Fibroblast of the conjunctiva (primary cell): ENCODE results near the gene RETSAT.
"Not testable (repeated sequence)": the region's sequence is repeated elsewhere in the genome, so short reads cannot be mapped to it uniquely, and the experiment has no call there.

Experiments
- DNase-seq: peaks from one replicate; pipeline ENCODE4 v3.0.0-alpha.2; 2010; ENCODE audit warnings: low read depth

RETSAT gene

DNA sequence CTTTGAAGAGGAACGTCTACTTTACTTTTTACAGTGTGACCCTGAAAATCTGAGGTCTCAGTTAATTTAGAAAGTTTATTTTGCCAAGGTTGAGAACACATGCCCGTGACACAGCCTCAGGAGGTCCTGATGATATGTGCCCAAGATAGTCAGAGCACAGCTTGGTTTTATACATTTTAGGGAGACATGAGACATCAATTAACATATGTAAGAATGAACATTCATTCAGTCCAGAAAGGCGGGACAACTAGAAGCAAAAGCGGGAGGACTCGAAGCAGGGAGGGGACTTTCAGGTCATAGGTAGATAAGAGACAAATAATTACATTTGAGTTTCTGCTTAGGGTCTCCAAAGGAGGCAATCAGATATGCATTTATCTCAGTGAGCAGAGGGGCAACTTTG, 23.9 kb upstream of the RETSAT start:
- DNase-seq: no peak

DNA sequence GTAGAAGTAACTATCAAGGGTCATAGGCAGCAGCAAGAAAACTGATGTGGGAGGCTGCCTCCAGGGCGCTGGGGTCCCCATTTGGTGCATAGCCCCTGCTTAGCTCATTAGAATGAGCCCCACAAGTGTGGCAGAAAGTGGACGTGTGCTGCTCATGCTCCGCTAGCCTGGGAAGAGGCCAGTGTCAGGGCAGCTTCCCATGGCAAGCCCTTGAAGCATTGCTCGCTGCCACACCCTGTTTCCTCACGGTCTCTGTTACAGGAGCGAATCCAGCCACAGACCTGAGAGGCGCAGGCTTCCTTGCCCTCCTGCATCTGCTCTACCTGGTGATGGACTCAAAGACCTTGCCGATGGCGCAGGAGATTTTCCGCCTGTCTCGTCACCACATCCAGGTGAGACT, 22.8 kb upstream of the RETSAT start:
- DNase-seq: no peak

DNA sequence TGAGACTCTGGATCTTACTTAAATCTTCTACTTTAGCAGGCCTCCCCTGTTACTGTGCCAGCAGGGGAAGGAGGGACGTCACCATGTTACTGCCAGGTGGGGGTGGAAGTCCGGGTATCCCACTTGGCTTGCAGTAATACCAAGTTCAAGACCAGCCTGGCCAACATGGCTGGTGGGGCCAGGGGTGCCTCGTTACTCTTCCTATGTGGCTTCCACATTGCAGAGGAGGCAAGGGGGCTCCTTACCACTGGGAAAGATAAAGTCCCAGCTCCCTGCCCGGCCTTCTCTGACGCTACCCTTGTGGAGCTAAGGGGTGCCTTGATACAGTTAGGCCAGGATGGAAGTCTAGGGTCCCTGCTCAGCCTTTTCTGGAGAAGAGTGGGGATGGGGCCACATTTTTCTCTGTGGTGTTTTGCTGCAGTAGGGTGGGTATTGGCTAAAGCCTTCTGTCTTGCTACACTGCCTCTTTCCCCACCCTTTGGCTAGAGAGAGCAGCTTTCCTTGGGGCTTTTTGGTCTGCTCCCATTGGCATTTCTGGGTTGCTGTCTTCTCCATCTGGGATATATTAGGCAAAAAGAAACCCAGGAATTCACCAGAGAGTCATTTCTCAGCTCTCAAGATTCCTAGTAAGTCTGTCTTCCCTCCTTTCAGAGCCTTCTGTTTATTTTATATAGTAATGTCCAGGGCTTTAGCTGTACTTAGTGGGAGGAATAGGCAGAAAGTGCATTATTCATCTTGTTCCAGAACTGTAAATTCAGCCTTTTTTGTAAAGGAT, 22.1 kb upstream of the RETSAT start:
- no peak for DNase-seq

DNA sequence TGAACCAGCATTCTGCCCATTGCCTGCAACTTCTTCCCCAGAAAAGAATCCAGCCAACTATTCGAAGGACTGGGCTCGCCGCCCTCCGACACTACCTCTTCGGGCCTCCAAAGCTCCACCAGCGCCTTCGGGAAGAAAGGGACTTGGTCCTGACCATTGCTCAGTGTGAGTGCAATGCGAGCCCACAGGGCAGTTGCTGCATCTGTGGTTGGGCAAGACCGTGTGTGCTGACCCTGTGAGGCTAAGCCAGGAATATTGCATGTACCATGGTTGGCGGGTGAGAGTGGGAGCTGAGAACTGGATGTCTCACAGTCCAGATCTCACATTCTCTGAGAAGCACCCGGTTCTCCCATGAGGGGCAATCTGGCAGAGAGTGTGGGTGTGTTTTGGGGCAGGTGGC, 16.7 kb upstream of the RETSAT start:
- DNase-seq: no peak

DNA sequence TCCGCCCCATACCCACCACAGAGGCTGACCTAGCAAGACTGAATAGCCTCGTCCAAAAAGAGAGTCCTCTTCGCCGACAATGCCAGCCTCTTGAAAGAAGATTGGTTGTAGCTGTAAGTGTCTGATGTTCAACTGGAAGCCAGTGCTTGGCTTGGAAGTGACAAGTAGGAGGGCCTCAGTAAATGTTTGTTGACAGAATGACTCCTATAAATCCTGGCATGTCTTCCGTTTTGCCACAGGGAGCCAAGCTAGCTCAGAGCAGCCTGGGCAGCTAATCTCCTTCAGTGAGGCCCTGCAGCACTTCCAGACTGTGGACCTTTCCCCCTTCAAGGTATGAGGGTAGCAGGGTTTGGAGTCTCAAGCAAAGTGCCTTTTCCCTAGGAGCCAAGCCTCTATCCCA, 15.2 kb upstream of the RETSAT start:
- no peak for DNase-seq

DNA sequence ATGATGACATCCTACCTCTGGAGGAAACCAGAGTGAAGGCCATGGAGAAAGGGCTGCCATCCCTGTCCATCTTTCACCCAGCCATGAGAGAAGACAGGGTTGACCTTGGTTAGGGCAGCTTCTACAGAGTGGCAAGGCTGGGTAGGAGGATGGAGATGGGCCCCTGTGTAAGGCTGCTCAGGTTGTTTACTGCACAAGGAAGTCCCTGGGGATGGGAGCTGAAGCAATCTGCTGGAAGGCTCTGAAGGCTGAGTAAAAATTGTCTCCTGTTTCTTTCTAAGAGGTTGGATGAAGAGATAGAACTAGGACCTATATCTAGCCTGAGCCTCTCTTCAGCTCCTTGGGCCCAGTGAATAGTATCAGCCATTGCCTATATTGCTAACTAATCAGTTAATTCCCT, 14.6 kb upstream of the RETSAT start:
- DNase-seq: no peak

DNA sequence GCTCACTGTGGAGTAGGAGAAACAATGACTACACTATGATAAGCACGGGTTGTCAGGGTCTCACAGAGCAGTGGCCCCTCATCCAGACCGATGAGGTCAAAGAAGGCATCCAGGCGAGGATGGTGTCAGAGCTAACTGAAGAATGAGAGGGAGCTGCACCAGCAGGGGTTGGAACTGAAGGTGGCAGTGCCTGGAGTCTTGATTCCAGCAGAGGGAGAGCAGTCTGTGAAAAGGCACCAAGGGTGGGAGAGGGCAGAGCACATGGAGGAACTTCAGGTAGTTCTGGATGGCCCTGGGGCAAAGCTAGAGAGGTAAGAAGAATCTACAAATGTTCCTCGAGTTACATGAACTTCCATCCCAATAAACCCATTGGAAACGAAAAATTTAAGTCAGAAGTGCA, 12.9 kb upstream of the RETSAT start:
- DNase-seq: no peak

DNA sequence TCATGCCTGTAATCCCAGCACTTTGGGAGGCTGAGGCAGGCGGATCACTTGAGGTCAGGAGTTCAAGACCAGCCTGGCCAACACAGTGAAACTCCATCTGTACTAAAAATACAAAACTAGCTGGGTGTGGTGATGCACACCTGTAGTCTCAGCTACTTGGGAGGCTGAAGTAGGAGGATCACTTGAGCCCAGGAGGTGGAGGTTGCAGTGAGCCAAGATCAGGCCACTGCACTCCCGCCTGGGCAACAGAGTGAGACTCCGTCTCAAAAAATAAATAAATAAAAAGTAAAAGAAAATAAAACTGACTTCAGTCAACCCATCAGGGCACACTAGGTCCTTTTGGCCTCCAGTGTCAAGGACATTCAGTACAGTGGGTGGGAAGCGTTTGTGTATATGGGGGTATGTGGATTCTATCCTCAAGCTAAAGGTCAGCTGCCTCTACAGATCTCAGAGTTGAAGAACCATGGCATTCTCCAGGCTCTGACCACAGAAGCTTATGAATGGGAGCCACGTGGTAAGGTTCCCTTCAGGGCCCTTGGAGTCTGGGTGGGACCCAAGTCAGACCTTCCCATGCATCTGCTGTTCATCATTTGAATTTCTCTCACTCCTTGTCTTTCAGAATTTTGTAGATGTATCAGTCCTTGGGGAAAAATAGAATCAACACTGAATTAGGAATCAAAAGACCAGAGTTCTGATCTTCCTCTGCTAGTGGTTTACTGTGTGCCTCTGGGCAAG, 8.5 kb upstream of the RETSAT start:
- not testable (repeated sequence) for DNase-seq

DNA sequence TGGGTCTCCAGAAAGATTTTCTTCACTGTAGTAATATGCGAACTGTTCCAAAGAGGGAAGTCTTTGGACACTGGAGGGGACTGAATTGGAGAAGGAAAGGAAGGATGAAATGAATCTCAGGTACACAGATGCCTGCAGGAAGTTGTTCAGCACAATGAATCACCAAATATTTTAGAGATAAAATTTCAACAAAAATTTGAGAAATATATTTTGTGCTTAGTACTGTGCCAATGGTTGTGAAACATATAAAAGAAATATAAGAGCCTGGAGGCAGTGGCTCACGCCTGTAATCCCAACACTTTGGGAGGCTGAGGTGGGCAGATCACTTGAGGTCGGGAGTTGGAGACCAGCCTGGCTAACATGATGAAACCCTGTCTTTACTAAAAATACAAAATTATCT, 3.4 kb upstream of the RETSAT start:
- no peak for DNase-seq

DNA sequence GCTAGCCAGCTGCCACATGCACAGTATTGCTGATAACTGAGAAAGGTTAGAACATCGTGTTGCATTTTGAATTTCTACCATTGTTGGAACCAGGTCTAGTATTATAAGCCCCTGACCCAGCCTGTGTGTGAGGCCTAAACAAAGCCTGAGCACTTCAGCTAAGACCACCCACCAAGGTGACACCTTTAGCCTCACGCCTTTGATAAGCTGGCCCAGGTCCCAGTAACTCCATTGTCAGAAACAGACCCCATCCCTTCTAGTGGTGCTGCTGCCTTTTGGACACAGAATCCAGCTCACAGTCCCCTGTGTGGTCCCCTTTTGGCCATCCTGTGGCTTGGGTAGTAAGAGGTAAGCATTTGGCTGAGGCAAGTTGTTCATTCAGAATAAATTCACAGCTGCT, 1.9 kb upstream of the RETSAT start:
- DNase-seq: no peak

DNA sequence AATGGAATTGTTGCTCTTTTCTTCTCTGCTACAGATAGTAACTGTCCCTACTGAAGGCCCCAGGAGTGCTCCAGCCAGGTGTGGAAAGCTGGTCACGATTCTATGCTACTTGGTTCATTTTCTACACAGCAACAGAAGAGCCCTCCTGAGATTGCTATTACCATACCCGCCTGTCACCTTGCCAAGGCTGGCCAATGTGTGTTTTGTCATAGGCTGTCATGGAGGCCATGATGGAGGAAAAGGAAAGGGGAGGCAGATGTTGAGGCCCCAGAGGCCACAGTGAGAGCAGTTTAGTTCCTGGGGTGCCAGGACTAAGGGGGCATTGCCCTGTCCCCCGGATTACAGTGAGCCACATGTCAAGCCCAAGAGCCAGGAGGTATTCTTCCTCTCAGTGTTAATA, 1.2 kb upstream of the RETSAT start:
- DNase-seq: no peak

DNA sequence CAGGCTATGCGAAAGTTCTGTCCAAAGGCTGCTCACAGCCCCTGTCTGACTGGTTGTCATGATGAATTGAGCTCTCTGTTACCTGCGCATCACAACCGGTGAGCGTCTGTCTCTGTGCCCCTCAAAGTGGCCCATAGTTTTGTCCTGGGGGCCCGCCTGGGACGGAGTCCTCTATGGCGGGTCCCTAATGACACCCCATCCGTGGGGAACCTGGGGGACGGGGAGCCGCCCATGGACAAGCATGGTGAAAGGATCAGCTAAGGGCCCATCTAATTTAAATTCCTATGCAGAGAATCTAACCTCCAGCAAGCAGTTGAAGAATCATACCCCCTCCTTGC, 714 bp upstream of the RETSAT start:
- no peak for DNase-seq

DNA sequence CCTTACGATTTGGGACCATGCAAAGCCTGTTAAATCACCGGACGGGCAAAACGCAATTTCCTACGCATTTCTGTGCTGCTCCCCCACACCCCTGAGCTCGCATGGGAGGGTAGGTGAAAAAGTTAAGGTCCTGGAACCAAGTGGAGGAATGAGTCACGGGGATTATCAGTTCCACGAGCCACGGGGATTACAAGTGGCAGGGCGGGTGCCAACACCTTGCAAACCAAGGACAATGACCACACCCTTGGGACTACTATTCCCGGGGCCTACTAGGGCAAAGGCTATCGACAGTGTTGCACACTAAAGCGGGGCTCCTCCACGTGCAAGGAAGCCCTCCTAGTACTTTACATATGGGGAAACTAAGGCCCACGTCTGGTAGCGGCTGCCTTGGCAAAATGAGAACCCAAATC, 447 bp downstream of the RETSAT start:
- no peak for DNase-seq

DNA sequence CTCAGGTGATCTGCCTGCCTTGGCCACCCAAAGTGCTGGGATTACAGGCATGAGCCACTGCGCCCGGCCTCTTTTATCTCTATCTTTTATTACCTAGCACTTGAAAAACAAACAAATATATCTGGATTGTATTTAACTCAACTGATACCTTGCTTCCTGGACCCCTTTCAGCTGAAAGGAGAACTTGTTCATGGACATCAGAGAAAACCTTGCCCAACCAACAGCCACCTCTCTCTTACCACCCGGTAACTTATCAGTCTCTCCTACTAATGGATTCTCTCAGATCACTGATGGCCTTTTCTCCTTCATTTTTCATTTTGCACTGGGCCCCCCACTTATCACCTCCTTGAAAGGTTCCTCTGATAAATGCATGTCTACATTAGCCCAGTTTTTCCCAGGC, 6.7 kb downstream of the RETSAT start:
- DNase-seq: no peak

DNA sequence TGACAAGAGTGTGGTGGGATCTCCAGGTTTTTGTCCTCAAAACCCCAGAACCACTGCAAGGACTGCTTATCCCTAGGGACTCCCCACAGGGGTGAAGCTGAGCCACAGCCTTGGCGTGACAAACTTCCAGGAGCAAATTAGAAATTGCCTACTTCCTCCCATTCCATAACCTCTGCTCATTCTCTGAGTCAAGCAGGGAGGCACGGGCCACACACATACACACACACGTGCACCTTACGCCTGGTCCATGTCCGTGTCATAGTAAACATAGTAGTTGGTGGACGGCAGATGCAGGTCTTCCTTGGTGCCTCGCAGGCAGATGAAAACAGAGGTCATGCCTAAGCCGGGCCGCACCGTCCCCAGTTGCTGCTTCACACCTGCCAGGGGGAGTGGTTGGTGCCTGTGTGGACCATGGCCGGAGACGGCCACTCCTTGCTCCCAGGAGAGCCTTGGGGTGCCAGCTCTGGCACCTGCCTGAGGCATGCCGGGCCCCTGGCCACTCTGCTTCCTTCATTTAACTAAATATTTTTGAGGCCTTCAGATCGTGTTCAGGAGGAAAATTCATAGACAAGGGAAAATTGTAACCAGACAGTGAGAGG, 9.9 kb downstream of the RETSAT start:
- no peak for DNase-seq

DNA sequence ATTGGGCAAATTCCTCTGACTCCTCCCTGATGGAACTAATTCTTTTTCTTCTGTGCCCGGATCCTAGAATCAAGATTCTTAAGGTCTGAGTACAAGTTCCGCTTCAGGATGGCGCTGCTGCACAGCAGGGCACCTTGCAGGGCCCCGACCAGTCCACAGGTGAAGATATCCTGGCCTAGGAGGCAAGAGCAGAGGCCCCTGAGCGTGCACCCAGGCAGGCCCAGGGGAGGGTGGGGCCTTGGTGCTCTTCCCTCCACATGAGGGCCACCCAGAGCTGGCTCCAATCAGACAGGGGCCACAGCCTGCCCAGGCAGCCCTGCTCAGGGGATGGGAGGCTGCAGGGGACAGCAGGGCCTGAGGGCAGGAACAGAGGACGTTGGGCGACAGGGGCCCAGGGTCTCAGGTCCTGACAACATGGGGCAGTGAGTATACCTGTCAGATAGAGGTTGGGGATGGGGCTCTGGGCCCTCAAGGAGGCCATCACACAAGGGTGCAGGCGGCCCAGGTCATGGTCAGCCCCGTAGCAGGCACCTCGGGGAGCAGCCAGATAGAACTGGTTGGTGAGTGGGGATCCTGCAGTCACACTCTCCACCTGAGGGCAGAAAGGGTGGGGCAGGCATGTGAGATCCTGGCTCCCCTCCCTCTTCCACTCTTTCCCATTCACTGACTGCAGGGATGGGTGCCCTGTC, 11.0 kb downstream of the RETSAT start:
- not testable (repeated sequence) for DNase-seq

DNA sequence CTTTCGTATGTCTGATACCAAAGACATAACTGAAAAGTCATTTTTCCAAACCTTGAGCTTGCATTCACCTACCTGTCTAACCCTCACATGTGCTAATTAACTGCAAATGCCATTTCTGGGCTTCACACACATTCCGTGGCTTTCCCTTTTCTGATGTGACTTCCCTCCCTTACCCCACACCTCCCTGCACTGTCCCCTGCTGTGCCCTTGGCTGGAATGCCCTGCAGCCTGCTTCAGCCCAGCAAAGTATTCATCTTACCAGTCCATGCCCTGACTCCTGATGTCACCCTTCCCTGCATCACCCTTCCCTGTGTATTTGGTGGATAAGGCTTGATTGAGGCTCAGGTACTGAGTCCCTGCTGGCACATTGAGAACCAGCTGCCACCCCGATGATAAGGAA, 12.2 kb downstream of the RETSAT start:
- no peak for DNase-seq

DNA sequence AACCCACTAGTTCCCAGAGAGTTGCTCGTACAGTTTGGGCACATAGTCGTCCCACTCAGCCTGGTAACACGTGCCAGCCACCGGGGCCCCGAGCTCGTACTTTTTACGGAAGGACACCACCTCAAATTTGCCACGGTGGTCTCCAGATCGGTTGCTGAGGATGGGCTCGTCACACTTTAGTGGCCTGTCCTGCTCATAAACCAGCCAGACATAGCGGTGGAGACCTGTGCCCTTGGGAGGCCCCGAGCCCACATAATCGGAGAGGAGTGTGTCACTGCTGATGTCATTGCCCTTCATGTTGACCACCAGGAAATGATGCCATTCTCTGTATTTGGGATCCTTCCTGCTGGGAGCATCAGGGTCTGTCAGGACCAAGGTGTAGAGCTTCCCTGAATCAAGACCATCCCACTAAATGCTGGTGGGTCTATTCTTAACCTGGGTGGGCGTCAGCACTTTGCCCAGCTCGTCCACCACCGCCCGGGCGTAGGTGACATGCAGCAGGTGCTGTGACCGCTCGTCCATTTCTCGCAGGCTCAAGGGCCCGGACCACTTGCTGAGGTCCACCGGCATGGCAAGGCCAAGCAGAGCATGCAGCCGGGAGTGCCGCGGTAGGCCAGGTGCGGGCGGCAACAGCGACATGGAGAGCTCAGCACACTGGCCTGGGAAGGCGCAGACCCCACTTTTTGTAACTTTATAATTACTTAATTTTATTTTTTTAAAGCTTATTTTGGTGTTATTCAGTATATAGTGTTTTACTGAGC, 12.9 kb downstream of the RETSAT start:
- DNase-seq: no peak

DNA sequence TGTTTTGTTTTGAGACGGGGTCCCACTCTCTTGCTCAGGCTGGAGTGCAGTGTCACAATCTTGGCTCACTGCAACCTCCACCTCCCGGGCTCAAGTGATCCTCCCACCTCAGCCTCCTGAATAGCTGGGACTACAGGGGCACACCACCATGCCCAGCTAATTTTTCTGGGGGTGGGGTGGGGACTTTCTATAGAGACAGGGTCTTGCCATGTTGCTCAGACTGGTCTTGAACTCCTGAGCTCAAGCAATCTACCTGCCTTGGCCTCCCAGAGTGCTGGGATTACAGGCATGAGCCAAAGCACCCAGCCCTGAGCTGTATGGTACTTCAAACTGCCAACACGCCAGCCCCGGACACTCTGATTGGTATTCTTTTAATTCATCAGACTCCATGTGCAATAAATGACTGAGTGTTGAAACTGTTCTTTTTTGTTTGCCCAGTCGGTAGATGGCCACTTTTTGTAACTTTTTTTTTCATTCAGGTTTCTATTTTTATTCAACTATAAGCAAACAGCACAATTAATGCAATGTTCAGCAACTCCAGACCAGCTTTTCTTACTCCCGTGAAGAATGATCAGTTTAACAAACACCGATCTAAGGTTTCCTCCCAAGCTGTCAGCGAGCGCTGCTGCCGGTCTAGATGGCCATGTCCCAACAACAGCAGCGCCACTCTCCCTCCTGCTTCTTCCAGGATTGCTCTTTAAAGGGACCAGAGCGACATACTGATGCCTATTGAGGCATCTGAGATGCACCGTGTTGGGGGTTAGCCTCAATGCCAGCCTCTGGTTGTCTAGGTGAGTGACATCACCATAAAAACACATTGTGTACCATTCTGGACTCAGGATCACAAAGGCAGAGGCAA, 14.1 kb downstream of the RETSAT start:
- no peak for DNase-seq

DNA sequence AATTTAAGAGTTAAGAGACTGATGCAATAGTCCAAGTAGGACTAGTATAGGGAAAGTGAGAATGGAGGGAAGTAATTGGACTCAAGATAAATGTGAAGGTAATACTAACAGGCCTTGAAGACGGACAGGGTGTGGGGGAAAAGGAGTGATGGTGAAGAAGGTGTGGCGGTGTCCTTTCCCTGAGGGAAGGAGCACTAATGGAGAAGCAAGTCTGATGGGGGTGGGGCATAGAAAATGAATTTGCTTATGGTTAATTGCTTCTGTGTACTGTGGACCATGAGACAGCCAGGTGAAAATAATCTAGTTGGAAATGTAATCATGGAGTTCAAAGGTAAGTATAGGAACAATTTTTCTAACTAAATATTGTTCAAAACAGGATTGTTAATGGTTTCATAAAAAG, 19.4 kb downstream of the RETSAT start:
- DNase-seq: no peak

DNA sequence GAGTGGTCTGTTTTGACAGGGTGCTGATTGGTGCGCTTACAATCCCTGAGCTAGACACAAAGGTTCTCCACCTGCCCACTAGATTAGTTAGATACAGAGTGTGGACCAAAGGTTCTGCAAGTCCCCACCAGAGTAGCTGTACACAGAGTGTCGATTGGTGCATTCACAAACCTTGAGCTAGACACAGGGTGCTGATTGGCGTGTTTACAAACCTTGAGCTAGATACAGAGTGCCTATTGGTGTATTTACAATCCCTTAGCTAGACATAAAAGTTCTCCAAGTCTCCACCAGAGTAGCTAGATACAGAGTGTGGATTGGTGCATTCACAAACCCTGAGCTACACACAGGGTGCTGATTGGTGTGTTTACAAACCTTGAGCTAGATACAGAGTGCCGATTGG, 20.5 kb downstream of the RETSAT start:
- DNase-seq: not testable (repeated sequence)
